Measurements from ENCODE around the gene ZNF678. TPM values are rescaled to one million over a fixed set of nuclear protein-coding genes. Genes with fewer than 3 reads are reported as not detected.

Gene ZNF678
- total RNA-seq, 1 donor from 2014 or later = 29.9 TPM

DNA sequence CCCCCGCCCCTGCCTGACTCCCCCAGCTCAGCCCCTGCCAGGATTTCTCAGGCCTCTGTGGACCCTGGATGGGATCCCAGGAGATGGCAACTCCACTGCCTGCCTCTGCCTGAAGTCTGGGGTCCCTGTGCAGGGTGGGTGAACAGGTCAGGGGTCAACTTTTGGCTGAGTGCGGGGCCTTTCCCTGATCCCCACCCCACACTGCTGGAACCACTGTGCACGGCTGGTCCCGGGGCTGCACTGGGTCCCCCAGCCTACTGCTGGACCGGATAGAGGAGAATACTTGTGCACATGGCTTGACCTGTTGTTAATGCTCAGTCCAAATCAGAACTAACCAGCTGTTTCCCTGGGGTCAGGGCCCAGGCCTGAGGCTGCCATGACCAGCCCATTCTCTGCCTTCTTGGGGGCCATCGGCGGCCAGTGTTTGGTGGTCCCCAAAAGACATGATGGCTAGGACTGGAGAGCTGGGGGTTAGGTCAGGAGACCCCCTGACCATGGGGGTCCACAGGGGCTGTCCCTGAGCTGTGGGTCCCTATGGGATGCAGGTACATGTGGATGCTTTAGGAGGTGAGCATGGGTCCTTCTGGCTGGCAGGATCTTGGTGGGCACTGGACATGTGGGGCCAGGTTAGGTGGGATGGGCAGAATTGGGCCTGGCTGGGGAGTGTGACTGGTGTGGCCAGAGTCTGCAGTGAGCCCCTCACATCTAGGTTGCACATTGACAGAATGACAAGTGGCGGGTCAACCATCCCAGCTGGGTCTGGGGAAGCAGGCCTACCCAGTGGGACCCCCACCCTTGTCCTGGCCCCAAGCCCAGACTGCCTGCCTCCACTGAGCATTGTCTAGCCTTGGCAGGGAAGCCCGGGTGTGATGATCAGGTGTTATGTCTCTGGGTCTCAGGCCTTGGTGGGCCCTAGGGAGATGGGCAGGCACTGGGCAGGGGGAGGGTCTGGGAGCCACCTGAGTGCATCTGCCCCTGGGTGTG lies 19.0 kb upstream of the ZNF678 start:
- Mint-ChIP-seq H3K27me3 (ENCODE audit: low read depth) (no peaks in the 10 kb centered on the region), H3K27ac (ENCODE audit: unreplicated experiment) (no peak overlapping the region), H3K36me3 (ENCODE audit: low read depth) (no peaks in the 10 kb centered on the region), H3K9me3 (no peaks in the 10 kb centered on the region), H3K4me3 (peak overlapping the region; percentile 27), H3K4me1 (peaks cover 13% of the 10 kb centered on the region)
- no peak for DNase-seq (ENCODE audit: low read depth, low spot score)
- TF ChIP-seq, protein P1, sequence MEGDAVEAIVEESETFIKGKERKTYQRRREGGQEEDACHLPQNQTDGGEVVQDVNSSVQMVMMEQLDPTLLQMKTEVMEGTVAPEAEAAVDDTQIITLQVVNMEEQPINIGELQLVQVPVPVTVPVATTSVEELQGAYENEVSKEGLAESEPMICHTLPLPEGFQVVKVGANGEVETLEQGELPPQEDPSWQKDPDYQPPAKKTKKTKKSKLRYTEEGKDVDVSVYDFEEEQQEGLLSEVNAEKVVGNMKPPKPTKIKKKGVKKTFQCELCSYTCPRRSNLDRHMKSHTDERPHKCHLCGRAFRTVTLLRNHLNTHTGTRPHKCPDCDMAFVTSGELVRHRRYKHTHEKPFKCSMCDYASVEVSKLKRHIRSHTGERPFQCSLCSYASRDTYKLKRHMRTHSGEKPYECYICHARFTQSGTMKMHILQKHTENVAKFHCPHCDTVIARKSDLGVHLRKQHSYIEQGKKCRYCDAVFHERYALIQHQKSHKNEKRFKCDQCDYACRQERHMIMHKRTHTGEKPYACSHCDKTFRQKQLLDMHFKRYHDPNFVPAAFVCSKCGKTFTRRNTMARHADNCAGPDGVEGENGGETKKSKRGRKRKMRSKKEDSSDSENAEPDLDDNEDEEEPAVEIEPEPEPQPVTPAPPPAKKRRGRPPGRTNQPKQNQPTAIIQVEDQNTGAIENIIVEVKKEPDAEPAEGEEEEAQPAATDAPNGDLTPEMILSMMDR (conservative IDR thresholded peaks at IDR 0.05) = no peak

DNA sequence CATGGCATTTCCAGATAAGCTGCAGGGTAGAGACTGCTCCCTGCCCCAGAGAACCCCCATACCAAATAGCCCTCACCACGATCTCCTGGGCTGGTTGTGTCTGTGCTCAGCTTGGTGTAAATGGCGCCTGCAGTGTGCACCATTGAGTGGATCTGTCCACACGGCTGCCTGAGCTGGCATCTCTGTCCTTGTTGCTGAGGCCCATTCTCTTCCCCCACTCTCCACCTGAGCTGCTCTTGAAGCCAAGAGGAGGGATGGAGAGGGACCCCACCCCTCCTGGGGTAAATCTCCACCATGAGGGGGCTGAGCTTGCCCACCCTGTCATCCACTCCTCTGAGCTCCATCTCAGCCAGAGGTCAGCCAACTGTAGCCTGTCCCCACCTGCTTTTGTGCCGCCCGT lies 18.0 kb upstream of the ZNF678 start:
- TF ChIP-seq, protein P1 (conservative IDR thresholded peaks at IDR 0.05) = no peak
- H3K27ac Mint-ChIP-seq (ENCODE audit: unreplicated experiment) = no peak overlapping the region
- peak overlapping the region; percentile 45 for H3K4me3 Mint-ChIP-seq
- H3K9me3 Mint-ChIP-seq = peaks cover under 1% of the 10 kb centered on the region
- H3K36me3 Mint-ChIP-seq (ENCODE audit: low read depth) = peaks cover under 1% of the 10 kb centered on the region
- no peaks in the 10 kb centered on the region for H3K27me3 Mint-ChIP-seq (ENCODE audit: low read depth)
- DNase-seq (ENCODE audit: low read depth, low spot score) = no peak
- H3K4me1 Mint-ChIP-seq = peaks cover 13% of the 10 kb centered on the region

DNA sequence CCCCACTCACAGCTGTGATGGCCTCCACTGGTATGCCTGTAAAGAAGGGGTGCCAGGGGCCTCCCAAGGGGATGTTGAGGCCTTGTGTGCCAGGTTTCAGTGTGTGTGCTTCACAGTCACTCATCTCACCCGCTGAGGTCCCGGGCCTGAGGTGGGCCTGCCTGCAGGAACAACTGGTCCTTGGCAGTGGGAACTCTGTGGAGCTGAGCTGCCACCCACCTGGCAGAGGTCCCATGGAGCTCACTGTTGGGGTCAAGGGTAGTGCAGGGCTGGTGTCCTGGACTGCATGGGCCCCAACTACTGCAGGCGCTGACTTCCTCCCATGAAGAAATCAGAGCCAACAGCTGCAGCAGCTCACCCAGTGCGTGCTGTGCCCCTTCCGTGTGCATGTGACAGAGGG lies 17.3 kb upstream of the ZNF678 start:
- no peak overlapping the region for H3K27ac Mint-ChIP-seq (ENCODE audit: unreplicated experiment)
- H3K9me3 Mint-ChIP-seq = peaks cover 6% of the 10 kb centered on the region
- TF ChIP-seq, protein P1 (conservative IDR thresholded peaks at IDR 0.05) = no peak
- DNase-seq (ENCODE audit: low read depth, low spot score) = no peak
- H3K27me3 Mint-ChIP-seq (ENCODE audit: low read depth) = no peaks in the 10 kb centered on the region
- peaks cover 13% of the 10 kb centered on the region for H3K4me1 Mint-ChIP-seq
- H3K36me3 Mint-ChIP-seq (ENCODE audit: low read depth) = peaks cover 6% of the 10 kb centered on the region
- no peak overlapping the region for H3K4me3 Mint-ChIP-seq

DNA sequence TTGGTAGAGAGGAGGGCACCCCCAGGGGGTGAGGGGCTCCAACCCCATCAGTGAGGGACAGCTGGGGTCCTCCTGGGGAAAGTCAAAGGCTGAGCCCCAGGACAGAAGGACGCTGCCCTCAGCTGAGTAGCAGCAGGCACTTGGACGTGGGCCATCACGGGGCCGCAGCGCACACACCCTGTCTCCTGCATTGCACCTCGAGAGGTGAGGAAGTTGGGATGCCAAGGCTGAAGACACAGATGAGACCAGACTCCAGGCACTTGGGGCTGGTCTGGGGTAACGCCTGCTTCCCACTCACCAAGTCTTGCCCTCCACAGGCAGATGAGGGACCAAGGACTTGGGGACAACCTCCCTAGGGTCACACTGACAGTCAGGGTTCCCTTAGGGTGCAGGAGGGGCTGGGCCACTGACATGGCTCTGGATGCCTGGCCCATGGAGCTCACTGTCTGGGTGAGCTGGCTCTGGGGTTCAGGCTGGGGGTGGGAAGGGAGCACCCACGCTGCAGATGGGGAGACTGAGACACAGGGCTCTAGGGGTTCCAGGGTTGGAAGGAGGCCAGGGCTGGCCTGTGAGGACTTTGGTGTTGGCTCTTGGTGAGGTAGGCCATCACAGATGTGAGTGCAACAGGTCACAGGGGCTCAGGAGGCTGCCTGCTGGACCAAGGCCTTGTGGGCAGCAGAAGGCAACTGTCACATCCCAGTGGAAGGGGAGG lies 16.6 kb upstream of the ZNF678 start:
- TF ChIP-seq, protein P1 (conservative IDR thresholded peaks at IDR 0.05) = no peak
- DNase-seq (ENCODE audit: low read depth, low spot score) = no peak
- H3K27me3 Mint-ChIP-seq (ENCODE audit: low read depth) = no peaks in the 10 kb centered on the region
- H3K4me1 Mint-ChIP-seq = peaks cover 13% of the 10 kb centered on the region
- H3K27ac Mint-ChIP-seq (ENCODE audit: unreplicated experiment) = no peak overlapping the region
- peaks cover 10% of the 10 kb centered on the region for H3K36me3 Mint-ChIP-seq (ENCODE audit: low read depth)
- peaks cover 8% of the 10 kb centered on the region for H3K9me3 Mint-ChIP-seq
- H3K4me3 Mint-ChIP-seq = no peak overlapping the region

DNA sequence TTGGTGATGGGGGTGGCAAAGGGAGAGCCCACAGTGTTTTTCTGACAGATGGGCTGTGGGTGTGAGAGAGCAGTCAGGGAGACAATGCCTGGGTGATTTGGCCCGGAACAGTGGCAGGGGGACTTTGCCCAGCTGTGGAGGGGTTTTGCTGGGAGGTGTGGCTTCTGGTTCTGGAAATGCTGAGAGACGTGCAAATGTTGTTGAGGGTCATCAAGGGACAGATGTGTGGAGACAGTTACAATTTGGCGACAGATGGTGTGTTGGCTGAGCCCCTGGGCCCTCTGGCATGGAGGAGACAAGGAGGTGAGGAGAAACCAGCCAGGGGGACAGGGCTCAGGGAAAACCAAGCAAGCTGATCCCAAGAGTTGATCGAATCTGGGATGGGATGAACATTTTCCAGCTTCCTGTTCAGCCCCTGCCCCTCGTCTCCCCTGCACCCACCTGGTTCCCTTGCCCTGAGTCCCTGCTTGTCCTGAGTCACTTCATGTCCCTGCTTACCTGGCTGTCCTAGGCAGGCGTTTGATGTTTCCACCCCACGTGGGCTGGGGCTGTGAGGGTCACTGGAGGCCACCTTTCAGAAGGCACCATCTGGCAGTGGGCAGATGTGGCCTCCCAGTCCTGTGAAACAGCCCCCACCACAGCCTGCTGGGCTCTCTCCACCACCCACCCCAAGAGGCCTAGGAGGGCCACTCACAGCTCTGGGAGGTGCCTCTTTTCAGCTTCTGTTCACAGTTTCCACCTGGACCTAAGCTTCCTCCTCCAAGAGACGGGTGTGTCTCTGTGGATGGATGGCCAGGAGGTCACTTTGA lies 15.8 kb upstream of the ZNF678 start:
- no peak overlapping the region for H3K4me3 Mint-ChIP-seq
- no peak for DNase-seq (ENCODE audit: low read depth, low spot score)
- H3K4me1 Mint-ChIP-seq = peaks cover 13% of the 10 kb centered on the region
- H3K9me3 Mint-ChIP-seq = peaks cover 13% of the 10 kb centered on the region
- H3K36me3 Mint-ChIP-seq (ENCODE audit: low read depth) = peaks cover 17% of the 10 kb centered on the region
- H3K27ac Mint-ChIP-seq (ENCODE audit: unreplicated experiment) = no peak overlapping the region
- TF ChIP-seq, protein P1 (conservative IDR thresholded peaks at IDR 0.05) = no peak
- peaks cover 2% of the 10 kb centered on the region for H3K27me3 Mint-ChIP-seq (ENCODE audit: low read depth)
